Keratinocyte (primary cell): ENCODE measurements around the gene PKHD1.

Source experiments
- EZH2 ChIP-seq: IDR thresholded peaks from one replicate; pipeline ENCODE4 v1.6.1; 2012; ENCODE audit warnings: inconsistent platforms, mild to moderate bottlenecking, low read length, moderate library complexity
- TF ChIP-seq, protein P1 (sequence below), 3 experiments: IDR thresholded peaks in 1 of 3; conservative IDR thresholded peaks in 1 of 3; optimal IDR thresholded peaks in 1 of 3; 2 replicates in 2 of 3; 3 replicates in 1 of 3; pipeline versions ENCODE3 to v1.5.1; 2011; ENCODE audit warnings: low read length in 3 of 3, mild to moderate bottlenecking in 3 of 3, moderate library complexity in 2 of 3, control low read depth in 1 of 3, inconsistent platforms in 1 of 3; ENCODE audit not compliant: insufficient read depth in 2 of 3; ENCODE audit errors: extremely low read depth in 1 of 3

GRCh38 chr6:51684038-51684437 is 403.4 kb downstream of the PKHD1 start:
- TF ChIP-seq, protein P1, sequence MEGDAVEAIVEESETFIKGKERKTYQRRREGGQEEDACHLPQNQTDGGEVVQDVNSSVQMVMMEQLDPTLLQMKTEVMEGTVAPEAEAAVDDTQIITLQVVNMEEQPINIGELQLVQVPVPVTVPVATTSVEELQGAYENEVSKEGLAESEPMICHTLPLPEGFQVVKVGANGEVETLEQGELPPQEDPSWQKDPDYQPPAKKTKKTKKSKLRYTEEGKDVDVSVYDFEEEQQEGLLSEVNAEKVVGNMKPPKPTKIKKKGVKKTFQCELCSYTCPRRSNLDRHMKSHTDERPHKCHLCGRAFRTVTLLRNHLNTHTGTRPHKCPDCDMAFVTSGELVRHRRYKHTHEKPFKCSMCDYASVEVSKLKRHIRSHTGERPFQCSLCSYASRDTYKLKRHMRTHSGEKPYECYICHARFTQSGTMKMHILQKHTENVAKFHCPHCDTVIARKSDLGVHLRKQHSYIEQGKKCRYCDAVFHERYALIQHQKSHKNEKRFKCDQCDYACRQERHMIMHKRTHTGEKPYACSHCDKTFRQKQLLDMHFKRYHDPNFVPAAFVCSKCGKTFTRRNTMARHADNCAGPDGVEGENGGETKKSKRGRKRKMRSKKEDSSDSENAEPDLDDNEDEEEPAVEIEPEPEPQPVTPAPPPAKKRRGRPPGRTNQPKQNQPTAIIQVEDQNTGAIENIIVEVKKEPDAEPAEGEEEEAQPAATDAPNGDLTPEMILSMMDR (optimal IDR thresholded peaks at IDR 0.05 in 1 of 3, IDR thresholded peaks at IDR 0.05 in 1 of 3, conservative IDR thresholded peaks at IDR 0.05 in 1 of 3; ENCODE audit: extremely low read depth in 1 of 3, insufficient read depth in 2 of 3, low read length in 3 of 3) = peak in 1 of 3 experiments; percentile 21
- no peak for TF ChIP-seq EZH2
